ENCODE measurements around the gene BCKDHA.
"Not testable (repeated sequence)": the region's sequence is repeated elsewhere in the genome, so short reads cannot be mapped to it uniquely, and the experiment has no call there.

Gene BCKDHA

DNA sequence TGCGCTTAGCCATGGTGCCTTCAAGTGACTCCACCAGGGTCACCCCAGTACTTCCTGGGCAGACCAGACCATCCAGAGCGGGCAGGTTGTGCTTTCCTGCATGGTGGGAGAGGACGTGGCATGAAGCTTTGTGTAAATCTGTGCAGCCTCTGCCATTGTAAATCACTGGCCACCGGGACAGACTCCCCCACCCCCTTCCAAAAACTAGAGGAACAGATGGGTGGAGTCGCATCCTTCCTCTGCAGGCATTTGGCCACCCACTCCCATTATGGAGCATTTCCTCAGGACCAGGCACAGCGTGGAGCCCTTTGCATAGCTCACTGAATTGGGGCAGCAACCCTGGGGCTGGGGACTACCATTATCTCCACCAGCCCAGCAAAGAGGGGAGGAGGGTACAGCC lies 8.2 kb downstream of the BCKDHA start:
- DNase-seq (ENCODE audit: low spot score): no peak

DNA sequence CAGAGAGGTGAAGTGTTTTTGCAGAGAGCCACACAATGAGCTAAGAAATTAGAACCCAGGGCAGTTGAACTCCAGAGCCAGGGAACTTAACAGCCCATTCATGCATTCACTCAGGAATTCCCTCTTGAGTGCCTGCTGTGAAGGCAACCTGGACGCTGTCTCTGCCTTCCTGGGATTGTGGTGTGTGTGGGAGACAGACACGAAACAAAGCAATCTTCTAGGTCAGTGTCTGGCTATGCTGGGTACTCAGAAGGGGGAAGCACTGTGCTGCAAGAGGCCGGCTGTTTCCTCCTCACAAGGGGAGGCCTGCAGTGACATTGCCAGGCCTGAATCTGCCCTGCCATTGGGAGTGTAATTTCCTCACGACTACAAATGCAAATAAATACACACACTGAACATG lies 9.7 kb downstream of the BCKDHA start:
- DNase-seq (ENCODE audit: low spot score): peak; percentile 42

DNA sequence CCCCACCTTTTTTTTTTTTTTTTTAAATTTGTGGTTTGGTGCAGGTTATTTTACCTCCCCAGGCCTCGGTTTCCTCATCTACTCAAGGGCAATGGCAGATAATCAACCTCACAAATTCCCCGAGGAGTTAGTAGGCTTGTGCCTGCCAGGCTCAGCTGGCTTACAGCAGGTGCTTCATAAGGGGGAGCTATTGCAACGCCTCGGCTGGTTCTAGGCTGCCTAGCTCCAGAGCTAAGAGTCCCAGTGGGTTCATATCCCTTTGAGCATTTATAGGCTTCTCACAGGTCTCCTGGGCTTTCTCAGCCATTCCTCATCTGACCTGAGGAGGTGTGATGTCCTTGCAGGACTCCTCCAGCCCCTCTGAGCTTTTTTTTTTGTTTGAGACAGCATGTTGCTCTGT lies 10.6 kb downstream of the BCKDHA start:
- DNase-seq (ENCODE audit: low spot score): no peak

DNA sequence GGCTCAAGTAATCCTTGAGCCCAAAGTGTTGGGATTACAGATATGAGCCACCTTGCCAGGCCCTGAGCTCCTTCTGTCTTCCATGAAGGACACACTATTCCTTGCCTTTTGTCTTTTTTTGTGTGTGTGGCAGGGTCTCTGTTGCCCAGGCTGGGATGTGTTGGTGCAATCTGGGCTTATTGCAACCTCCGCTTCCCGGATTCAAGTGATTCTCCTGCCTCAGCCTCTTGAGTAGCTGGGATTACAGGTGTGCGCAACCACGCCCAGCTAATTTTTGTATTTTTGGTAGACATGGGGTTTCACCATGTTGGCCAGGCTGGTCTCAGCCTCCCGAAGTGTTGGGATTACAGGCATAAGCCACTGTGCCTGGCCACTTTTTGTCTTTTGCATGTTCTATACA lies 11.2 kb downstream of the BCKDHA start:
- not testable (repeated sequence) for DNase-seq (ENCODE audit: low spot score)

DNA sequence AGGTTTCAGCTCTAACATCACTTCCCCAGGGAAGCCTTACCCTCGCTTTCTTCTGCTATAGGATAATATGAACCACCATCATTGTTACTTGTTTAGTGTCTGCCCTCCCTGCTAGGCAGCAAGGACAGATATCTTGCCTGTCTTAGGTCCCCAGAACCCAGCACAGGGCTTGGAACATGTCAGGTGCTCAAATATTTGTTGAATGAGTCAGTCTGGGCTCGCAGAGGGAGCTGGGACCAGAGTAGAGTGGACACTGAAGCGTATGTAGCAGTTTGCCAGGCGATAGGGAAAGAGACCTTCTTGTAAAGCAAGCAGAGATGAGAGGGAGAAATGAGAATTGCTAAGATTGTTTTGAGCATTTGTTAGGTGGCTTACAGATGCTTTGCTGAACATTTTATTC lies 11.7 kb downstream of the BCKDHA start:
- no peak for DNase-seq (ENCODE audit: low spot score)

- DNase-seq (ENCODE audit: low spot score): no peak
Observed at GRCh38 chr19:41410336-41411054, 12.9 kb downstream of the BCKDHA start.

- no peak for DNase-seq (ENCODE audit: low spot score)
Observed at GRCh38 chr19:41411100-41411967, 13.7 kb downstream of the BCKDHA start.

DNA sequence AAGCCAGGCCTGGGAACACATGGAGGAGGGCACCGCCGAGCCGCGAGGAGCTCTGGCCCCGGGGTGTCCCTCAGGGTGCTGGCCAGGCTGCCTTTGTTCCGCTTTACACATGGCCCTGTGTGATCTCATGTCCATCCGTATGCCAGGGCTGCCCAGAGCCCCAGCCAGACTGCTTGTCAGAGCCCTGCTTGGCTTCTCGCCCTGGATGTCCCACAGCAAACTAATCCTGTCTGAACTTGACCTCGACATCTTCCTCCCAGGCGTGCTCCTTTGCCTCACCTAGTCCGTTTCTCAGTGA lies 14.3 kb downstream of the BCKDHA start:
- DNase-seq (ENCODE audit: low spot score): no peak

- no peak for DNase-seq (ENCODE audit: low spot score)
Observed at GRCh38 chr19:41412953-41413352, 15.3 kb downstream of the BCKDHA start.

GRCh38 chr19:41413947-41414346 lies 16.3 kb downstream of the BCKDHA start:
- no peak for DNase-seq (ENCODE audit: low spot score)

- DNase-seq (ENCODE audit: low spot score): no peak
Observed at GRCh38 chr19:41414461-41414860, 16.8 kb downstream of the BCKDHA start.

GRCh38 chr19:41415154-41415571 lies 17.5 kb downstream of the BCKDHA start:
- DNase-seq (ENCODE audit: low spot score): no peak

DNA sequence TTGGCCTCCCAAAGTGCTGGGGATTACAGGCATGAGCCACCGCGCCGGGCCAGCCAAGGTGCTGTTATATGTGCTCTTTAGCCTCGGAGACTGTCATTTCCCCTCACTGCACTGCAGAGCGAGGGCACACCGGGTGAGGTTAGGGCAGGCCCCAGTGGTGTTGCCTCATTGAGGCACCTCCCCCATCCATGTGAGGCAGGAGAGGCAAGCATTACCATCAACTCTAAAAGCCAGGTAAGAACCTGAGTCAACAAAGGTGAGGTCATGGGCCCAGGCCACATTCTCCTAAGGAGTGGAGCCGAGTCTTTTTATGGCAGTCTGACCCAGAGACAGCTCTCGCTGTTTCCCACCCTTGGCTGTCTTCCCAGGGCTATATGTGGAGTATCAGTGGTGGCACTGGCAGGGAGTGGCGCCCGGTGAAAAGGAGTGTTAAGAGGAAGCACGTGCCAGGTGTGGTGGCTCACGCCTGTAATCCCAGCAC lies 18.6 kb downstream of the BCKDHA start:
- no peak for DNase-seq (ENCODE audit: low spot score)

DNA sequence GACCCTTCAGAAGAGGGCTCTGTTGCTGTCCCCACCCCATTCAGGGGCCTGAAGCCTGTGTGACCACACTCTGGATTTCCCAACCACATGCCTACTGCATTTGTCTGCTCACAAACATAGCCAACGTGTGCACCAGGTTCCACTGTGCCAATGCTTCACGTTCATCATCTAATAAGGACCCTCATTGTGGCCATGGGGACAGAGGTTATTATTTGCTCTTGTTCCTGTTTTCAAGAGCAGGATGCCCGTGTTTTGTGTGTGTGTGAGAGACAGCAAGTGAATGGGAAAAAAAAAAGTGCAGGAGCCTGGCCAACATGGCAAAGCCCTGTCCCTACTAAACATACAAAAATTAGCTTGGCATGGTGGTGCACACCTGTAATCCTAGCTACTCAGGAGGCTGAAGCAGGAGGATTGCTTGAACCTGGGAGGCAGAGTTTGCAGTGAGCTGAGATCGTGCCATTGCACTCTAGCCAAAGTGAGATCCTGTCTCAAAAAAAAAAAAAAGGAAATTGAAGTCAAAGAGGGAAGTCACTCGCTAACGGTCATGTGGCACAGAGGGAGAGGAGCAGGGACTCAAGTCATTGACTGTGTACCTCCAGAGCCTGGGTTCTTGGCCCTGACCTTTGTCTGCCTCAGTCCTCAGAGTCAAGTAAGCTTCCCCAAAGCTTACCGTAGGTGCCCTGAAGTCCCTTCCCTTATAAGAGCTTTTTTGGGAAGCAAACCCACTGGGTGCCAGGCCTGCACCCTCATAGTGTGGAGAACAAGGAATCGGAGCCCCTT lies 22.7 kb downstream of the BCKDHA start:
- DNase-seq (ENCODE audit: low spot score): no peak

GRCh38 chr19:41421314-41421713 lies 23.7 kb downstream of the BCKDHA start:
- DNase-seq (ENCODE audit: low spot score): no peak

GRCh38 chr19:41421973-41422372 lies 24.4 kb downstream of the BCKDHA start:
- no peak for DNase-seq (ENCODE audit: low spot score)

DNA sequence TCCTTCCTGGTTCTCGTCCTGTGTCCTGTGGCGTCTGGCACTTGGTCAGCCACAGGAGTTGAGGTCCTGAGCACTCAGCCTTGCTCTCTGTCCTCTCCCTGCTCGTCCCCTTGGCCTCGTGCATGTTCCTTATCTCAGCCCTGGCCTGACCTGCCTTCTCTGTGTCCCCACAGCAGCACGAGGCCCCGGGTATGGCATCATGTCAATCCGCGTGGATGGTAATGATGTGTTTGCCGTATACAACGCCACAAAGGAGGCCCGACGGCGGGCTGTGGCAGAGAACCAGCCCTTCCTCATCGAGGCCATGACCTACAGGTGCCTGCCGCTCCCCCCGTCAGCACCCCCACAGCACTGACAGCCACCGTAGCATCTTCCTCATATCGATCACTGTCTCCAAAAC lies 24.8 kb downstream of the BCKDHA start:
- DNase-seq (ENCODE audit: low spot score): no peak

DNA sequence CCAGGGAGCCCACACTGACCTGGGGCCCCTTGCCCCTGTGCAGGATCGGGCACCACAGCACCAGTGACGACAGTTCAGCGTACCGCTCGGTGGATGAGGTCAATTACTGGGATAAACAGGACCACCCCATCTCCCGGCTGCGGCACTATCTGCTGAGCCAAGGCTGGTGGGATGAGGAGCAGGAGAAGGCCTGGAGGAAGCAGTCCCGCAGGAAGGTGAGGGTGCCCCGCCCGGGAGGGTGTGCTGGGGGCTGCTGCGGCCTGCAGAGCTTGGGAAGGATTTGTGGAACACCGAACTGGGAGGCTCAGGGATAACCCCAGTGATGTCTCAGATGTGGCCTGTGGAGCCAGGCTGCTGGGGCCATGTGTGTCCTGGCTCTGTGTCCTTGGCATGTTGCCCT lies 25.3 kb downstream of the BCKDHA start:
- DNase-seq (ENCODE audit: low spot score): no peak

DNA sequence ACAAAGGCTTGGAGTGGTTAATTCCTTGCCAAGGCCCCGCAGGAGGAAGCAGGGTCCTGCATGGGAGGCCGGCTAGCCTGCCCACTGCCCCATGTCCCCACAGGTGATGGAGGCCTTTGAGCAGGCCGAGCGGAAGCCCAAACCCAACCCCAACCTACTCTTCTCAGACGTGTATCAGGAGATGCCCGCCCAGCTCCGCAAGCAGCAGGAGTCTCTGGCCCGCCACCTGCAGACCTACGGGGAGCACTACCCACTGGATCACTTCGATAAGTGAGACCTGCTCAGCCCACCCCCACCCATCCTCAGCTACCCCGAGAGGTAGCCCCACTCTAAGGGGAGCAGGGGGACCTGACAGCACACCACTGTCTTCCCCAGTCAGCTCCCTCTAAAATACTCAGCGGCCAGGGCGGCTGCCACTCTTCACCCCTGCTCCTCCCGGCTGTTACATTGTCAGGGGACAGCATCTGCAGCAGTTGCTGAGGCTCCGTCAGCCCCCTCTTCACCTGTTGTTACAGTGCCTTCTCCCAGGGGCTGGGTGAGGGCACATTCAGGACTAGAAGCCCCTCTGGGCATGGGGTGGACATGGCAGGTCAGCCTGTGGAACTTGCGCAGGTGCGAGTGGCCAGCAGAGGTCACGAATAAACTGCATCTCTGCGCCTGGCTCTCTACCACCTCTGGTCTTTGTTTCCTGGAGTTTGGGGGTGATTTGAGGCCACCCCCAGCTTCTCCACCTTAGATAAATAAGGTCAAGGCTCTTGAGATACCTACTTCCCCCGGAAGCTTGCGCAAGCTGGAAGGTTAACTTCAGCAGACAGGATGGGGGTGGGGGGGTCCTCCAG lies 26.9 kb downstream of the BCKDHA start:
- DNase-seq (ENCODE audit: low spot score): no peak

DNA sequence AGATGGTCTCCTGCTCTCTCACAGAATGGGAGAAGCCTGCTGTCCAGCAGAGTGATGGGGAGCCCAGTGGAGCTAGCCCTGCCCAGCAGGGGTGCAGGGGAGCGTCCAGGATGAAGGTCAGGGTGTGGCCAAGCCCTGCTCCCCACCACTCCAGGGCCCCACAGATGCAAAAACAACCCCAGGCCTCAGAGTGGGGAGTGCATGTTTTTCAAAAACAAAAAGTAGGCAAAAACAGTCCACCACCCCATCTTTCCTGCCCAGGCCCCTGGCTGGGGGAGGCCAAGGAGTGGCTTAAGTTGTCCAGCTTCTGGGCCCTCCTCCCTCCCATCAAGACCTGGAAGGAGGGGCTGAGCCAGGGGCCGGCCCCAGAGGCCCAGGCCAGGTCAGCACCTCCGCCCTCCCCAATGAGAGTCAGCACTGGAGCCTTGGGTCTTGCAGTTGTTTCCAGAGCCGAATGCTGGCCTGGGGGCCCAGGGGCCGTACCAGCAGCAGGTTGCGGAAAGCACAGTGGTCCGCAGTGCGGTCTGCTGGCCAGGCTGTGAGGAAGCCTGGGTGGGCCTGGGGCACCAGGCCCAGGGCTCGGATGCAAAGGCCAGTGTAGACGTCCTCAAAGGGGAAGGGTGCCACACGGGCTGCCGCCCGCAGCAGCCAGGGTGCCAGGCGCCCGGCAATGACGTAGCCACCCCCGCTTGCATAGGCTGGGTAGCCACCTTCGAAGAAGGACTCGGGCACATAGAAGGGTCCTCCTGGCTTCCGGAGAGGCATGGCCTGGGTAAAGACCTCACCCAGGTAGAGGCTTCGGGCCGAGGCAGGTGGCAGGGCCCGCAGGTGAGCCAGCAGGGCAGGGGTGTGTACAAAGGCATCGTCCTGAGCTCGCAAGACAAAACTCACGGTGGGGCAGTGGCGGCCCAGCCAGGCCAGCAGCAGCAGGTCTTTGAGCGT lies 27.8 kb downstream of the BCKDHA start:
- no peak for DNase-seq (ENCODE audit: low spot score)
